ENCODE results near the gene CDSN. TPM values are rescaled to one million over a fixed set of nuclear protein-coding genes. Genes with fewer than 3 reads are reported as not detected.

Gene CDSN
- polyA plus RNA-seq, 2 of the 4 experiments (the other 2 are of a cell fraction) = not detected

GRCh38 chr6:31090275-31090972 lies 29.8 kb downstream of the CDSN start:
- H3K9me3 ChIP-seq = no peaks in the 10 kb centered on the region
- ATAC-seq (no peak), FAIRE-seq (no peak), DNase-seq (ENCODE audit: low read depth in 1 of 2, low spot score in 1 of 2) (no peak)
- TF ChIP-seq, protein P1, sequence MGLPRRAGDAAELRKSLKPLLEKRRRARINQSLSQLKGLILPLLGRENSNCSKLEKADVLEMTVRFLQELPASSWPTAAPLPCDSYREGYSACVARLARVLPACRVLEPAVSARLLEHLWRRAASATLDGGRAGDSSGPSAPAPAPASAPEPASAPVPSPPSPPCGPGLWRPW (IDR thresholded peaks at IDR 0.05) = no peak
- TF ChIP-seq E2F6 (IDR thresholded peaks at IDR 0.05; ENCODE audit: borderline replicate concordance, low read depth) = no peak
- no peak for TF ChIP-seq FOSL2 (IDR thresholded peaks at IDR 0.05)
- no peak for TF ChIP-seq FOSL2 (CRISPR knock-in tag; IDR thresholded peaks at IDR 0.05)
- no peak for TF ChIP-seq RARB (CRISPR knock-in tag; IDR thresholded peaks at IDR 0.05)
- TF ChIP-seq HOXB13 (CRISPR knock-in tag; IDR thresholded peaks at IDR 0.05; ENCODE audit: low read depth) = no peak
- TF ChIP-seq, protein P2, sequence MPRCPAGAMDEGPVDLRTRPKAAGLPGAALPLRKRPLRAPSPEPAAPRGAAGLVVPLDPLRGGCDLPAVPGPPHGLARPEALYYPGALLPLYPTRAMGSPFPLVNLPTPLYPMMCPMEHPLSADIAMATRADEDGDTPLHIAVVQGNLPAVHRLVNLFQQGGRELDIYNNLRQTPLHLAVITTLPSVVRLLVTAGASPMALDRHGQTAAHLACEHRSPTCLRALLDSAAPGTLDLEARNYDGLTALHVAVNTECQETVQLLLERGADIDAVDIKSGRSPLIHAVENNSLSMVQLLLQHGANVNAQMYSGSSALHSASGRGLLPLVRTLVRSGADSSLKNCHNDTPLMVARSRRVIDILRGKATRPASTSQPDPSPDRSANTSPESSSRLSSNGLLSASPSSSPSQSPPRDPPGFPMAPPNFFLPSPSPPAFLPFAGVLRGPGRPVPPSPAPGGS (IDR thresholded peaks at IDR 0.05) = no peak
- no peak for TF ChIP-seq RAD21 (conservative IDR thresholded peaks at IDR 0.05 in 1 of 2, IDR thresholded peaks at IDR 0.05 in 1 of 2)
- no peak for TF ChIP-seq ZSCAN20 (CRISPR knock-in tag; IDR thresholded peaks at IDR 0.05)
- no peak for TF ChIP-seq EHF (CRISPR knock-in tag; IDR thresholded peaks at IDR 0.05)
- TF ChIP-seq, protein P3, sequence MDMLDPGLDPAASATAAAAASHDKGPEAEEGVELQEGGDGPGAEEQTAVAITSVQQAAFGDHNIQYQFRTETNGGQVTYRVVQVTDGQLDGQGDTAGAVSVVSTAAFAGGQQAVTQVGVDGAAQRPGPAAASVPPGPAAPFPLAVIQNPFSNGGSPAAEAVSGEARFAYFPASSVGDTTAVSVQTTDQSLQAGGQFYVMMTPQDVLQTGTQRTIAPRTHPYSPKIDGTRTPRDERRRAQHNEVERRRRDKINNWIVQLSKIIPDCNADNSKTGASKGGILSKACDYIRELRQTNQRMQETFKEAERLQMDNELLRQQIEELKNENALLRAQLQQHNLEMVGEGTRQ (IDR thresholded peaks at IDR 0.05) = no peak
- no peak for TF ChIP-seq HMGXB4 (CRISPR knock-in tag; IDR thresholded peaks at IDR 0.05; ENCODE audit: borderline replicate concordance)
- 81% methylated on average over 3 of the region's 3 CpGs for WGBS (ENCODE audit: missing lambda C conversion rate)
- H3K27ac ChIP-seq = no peak overlapping the region
- no peak overlapping the region for H3K4me2 ChIP-seq
- CTCF ChIA-PET = interaction anchor here (0.6 to 2.3 kb wide), 9 partner anchors 9 to 368 kb away, joined by 3 to 10 read pairs (median 5); partner anchors contain the start of gene PSORS1C1
- POLR2A ChIA-PET = no interaction called here
- no peak overlapping the region for H3K4me3 ChIP-seq
- peaks cover 22% of the 10 kb centered on the region for H3K4me1 ChIP-seq

DNA sequence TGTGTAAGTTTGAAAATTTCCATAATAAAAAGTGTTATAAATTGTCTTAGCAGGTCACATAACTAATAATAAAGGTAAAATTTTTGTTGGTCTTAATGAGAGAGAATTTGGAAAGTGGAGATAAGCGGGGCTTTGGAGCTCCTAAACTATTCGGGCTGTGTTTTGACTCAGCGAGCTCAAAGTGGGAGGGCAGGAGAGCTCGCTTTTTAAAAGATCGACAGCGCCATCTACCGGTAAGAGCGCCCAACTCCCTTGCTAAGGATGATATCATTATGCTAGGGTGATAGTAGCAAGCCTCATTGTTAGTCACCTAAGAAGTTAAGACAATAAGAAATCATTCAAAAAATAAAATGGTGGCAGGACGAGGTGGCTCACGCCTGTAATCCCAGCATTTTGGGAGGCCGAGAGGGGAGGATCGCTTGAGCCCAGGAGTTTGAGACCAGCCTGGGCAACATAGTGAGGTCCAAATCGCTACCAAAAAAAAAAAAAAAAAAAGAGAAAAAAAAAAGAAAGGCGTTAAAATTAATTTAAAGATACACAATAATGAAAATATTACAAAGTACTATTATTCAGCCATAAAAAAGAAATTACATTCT lies 32.7 kb downstream of the CDSN start:
- no peak overlapping the region for H3K4me3 ChIP-seq
- FAIRE-seq = no peak
- 15% methylated on average over 14 of the region's 14 CpGs for WGBS (ENCODE audit: missing lambda C conversion rate)

More for the DNA sequence above, 32.7 kb downstream of the CDSN start:
- no peak overlapping the region for H3K27ac ChIP-seq
- no peaks in the 10 kb centered on the region for H3K9me3 ChIP-seq
- POLR2A ChIA-PET = interaction anchor here (1.3 kb wide), 1 partner anchor 27 kb away, joined by 3 read pairs; the partner anchor contains the start of gene PSORS1C1
- CTCF ChIA-PET = interaction anchor here (0.6 to 7.5 kb wide), 53 partner anchors 9 to 859 kb away, joined by 3 to 68 read pairs (median 4); partner anchors contain the start of genes DHX16, PSORS1C1 and VARS2
- H3K4me2 ChIP-seq = peak overlapping the region; percentile 37; the same call in 2 of the 3 replicates
- TF ChIP-seq RAD21 (conservative IDR thresholded peaks at IDR 0.05 in 1 of 2, IDR thresholded peaks at IDR 0.05 in 1 of 2) = peak; percentile 72 to 76
- peak; percentile 43; the same call in 2 of the 3 replicates for TF ChIP-seq SMC3 (IDR thresholded peaks at IDR 0.05)
- TF ChIP-seq CTCF (IDR thresholded peaks at IDR 0.05) = peak; percentile 68
- no peak for TF ChIP-seq CBX8 (IDR thresholded peaks at IDR 0.05)
- ATAC-seq = peak; percentile 97 to 98
- peaks cover 6% of the 10 kb centered on the region; the same call in 1 of the 3 replicates for H3K4me1 ChIP-seq
- peak; percentile 76 to 81 for DNase-seq (ENCODE audit: low read depth in 1 of 2, low spot score in 1 of 2)

Data from A549 (cell line).